GM19043 (cell line): ENCODE results near the gene OCA2.
"Not testable (repeated sequence)": the region's sequence is repeated elsewhere in the genome, so short reads cannot be mapped to it uniquely, and the experiment has no call there.

ENCODE experiments used
- ATAC-seq: cut with Tn5 transposase; IDR thresholded peaks from one replicate; pipeline ENCODE4 v1.9.1; 2021; ENCODE audit warnings: low read depth; ENCODE audit not compliant: unreplicated experiment

Gene OCA2

GRCh38 chr15:27855137-27855536 is 244.0 kb downstream of the OCA2 start:
- no peak for ATAC-seq

DNA sequence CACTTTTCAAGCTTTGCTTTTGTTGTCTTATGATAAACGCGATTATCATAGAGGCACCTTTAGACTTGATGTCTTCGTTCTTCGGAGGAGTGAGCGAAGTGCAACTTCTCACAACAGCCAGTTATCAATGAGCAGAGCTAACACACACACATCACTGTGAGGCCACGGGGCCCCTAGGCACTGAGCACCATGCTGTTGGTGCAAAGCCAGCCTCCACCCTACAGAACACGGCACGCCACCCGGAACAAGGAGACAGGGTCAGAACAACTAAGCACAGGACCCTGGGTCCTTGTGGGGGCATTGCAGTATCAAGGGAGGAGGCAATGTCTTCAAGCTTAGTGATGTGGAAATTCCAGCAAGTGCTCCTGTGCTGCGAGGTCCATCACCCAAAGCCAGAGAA is 244.5 kb downstream of the OCA2 start:
- ATAC-seq, result no peak

DNA sequence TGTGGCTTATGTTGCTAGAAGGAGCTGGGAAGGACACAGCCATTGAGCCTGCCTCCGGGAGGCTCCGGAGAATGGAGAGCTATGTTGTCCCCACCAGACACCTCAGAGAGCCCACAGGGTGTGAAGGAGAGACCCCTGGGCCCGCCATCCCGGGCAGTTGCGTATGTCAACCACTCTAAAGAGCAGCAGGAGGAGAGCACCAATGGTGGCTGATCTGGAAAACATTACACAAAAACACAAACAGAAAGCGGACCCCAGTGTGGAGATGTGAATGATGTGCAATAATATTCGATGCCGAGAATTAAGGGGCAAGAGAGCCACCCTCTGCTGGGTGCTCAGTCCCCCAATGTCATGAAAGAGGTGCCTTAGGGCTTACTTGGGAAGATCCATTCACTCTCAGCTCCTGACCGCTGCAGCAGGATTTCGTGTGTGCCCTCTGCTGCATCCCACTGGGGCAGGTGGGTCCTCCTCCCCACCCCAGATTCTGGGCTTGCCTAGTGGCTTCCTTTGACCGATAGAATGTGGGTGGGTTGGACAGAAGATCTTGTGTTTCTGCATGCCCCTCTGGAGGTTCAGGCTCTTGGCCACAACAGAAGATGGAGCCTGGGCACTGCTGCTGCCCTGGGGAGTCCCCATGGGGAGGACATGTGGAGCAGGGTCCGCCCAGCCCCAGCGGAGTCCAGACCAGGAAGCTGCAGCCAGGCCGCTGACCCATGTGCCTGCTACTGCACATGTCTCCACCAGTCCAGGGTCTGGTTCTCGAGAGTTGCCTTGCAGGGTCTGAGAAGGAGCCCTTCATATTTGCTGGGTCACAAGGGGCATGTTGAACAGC is 245.3 kb downstream of the OCA2 start:
- ATAC-seq, result no peak

DNA sequence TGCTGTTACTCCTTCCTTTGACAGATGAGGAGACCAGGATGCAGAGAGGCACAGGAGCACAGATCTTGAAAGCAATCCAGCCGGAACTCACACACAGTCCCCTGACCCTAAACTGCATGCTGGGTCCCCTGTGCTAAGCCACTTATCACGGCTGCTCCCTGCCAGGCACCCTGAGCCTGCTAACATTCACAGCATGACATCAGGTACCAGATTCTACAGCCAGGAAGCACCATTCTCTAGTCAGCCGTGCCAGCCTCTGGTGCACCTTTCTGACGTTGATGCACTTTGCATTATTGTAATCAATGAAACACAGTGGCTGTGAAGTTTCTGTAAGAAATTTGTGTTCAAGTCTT is 247.3 kb downstream of the OCA2 start:
- ATAC-seq, result no peak

DNA sequence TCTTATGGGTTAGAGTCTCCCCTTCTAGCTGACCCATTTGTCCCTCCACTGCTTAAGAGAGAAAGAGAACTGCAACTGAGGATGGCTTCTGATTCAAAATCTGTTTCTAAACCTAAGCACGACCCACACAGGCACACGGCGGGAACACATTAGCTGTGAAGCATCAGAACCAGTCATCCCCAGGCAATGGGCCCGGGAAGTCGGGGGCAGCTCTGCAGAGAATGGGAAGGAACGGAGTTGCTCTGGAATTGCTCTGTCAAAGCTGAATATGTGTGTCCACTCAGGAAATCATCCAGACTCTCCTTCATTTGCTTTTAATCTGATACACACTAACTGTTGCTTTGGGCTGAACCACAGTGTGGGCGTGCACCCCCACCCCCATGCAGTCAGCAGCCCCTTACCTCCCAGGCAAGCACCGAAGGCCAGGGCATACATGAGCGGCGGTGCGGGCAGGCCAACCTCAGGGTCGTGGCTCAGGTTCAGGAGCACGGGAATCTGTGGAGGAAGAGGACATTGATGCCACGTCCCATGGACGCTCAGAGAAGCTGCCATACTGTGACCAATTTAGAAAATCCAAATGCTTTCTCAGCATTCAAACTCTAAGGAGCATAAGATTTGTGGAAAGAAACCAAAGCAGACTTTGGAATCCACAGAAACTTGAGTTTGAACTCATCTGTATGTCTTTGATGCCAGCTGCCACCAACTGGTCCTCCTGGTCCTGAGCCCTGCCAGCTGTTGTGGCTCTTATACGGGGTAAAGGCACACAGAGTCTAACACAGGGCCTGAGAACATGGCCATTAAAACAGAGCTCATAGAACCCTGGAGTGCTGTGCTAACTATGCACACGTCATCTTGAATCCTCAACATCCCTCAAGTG is 247.9 kb downstream of the OCA2 start:
- ATAC-seq, result no peak

DNA sequence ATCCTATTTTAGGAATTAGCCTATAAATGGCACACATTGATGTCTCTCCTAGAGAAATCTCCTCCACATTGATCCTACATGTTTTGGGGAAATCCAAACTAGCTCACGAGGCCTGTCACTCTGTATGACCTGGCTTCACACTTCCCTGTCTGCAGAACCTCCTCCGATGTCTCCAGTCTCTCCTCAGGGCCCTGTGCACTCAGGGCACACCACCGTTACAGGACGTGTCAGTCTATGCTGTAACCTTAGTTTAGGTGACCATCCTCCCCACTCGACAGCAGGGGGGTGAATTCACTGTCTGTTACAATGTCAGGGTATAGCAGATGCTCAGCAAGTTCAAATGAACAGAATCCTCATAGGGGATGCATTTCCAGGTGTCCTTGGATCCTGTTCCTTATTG is 249.1 kb downstream of the OCA2 start:
- no peak for ATAC-seq

GRCh38 chr15:27848936-27849335 is 250.2 kb downstream of the OCA2 start:
- ATAC-seq, result not testable (repeated sequence)

DNA sequence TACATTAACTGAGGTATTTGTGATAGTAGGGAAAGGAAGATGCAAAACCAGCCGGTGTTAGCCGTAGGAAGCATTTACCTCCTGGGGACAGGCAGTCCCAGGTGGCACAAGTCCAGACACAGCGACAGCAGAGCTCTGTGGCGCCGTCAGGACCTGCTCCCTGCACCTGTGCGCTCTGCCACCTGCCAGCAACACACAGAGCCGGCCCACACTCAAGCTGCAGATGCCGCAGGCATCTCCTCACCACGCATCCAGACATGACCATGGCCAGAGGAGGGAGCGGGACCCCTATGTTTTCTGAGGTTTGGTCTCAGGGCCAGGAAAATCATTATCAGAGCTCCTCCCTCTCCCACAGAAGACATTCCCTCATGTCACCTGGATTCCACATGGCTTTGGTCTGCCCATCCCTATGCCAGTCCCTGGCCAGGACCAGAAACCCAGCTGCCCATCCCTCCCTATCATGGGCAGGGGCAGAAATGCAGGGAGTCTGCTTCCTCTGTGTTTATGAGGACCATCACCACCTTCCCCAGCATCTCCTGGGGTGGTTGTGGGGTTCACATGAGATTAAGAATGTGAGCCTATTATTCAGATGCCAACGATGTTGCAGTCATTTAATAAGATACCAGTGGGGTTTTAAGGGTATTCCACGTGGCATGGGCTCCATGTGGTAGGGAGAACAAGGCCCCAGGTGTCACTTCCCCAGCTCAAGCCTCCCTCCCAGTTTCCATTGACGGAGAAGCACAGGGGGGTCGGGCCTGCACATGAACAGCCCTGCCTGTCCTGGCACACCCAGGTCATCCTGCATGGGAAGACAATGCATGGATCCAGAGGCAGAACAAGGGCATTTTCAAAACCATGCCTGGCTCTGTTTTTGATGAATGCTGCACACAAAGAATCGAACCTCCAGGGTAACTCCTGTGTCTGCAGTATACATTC is 251.1 kb downstream of the OCA2 start:
- ATAC-seq, result no peak

- ATAC-seq, result no peak
These were observed 252.3 kb downstream of the OCA2 start for GRCh38 chr15:27846722-27847395.

DNA sequence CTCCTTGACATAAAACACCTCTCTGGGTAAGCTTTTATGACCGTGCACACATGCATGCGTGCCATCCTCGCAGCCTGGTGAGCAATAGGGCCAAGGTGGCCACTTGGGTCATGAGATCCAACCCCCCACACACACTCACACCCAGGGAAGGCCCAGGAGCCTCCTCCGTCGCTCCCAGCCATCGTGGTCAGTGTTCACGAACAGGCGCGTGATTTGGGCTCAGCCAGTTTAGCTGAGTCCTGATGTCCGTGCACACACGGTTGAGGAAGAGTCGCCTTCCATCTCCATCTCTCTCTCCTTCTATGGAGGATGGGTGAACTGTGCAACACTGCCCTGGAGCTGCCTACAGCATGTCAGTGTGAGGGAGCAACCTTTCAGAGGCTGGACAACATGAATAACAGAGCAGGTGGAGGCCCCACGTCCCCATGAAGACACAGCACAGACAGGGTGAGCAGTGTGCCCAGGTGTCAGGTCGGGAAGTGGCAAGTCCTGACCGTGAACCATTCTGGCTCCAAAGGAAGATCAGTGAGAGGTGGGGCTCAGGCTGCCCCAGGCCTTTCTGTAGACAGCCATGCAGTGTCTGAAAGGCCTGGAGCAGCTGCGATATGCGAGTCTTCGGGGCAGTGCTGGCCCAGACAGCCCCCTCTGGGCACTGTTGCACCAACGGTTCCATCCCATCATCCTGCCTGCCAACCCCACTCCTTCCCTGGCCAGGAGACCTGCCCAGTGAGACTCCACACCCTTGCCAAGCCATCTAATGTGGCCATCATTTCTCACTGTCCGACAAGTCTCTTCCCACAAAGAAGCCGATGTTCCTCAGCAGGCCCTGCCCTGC is 253.4 kb downstream of the OCA2 start:
- ATAC-seq, result no peak

DNA sequence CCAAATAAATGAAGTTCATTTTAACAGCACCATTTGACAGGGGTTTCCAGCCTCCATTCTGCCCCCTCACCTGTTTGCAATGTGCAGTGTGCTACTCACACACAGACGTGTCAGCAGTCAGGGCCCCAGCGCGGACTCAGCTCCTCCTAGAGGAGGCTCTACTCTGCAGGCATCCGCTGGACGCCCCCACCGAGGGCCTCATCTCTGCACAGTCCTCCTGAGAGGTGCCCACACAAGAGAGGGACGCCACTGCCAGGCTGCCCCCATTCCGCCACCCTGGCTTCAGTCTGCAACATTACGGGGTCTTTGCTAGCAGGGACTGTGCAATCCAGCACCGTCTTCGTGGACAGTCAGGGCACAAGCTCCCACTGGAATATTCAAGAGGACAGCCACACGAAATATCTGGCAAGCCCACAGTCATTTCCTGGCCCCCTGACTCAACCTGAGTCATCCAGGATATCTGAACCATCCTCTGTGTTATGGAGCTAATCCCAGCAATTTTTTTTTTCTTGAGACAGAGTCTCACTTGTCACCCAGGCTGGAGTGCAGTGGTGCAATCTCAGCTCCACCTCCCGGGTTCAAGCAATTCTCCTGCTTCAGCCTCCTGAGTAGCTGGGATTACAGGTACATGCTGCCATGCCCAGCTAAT is 255.0 kb downstream of the OCA2 start:
- no peak for ATAC-seq

DNA sequence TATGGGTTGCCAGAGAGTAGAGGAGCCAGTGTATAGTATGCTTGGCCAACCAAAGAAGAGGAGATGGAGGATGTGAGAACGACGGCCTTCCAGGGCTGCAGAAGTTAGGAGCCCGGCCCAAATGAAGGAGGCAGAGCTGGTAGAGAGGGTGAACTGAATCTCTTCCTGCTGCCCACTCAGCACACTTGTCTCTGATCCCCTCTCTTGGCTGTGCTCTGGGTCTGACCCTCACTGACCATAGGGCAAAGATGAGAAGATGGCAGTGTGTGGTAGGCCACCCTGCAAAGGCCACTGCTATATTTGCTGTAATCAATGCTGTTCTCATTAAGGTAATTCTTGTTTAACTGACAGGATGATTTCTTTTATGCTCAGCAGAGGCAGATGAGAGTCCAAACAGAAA is 256.0 kb downstream of the OCA2 start:
- no peak for ATAC-seq

- no peak for ATAC-seq
These were observed 256.6 kb downstream of the OCA2 start for GRCh38 chr15:27842526-27842925.

- no peak for ATAC-seq
These were observed 263.7 kb downstream of the OCA2 start for GRCh38 chr15:27835233-27835939.

- ATAC-seq, result no peak
These were observed 264.4 kb downstream of the OCA2 start for GRCh38 chr15:27834684-27835083.

DNA sequence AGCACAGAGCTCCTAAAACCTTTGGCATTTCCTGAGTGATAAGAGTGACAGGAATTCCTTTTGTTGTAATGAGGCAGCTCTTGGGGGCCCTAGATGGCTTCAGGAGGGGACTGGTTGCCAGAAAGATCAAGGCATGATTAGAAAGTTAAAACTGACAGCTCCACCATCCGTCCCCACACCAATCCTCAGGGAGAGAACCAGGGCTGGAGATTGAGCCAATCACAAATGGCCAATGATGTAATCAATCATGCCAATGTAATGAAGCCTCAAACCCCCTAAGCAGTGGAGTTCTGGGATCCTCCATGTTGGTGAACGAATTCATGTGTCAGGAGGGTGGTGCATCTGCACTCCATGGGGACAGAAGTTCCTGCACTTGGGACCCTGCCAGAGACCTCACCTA is 265.1 kb downstream of the OCA2 start:
- no peak for ATAC-seq

DNA sequence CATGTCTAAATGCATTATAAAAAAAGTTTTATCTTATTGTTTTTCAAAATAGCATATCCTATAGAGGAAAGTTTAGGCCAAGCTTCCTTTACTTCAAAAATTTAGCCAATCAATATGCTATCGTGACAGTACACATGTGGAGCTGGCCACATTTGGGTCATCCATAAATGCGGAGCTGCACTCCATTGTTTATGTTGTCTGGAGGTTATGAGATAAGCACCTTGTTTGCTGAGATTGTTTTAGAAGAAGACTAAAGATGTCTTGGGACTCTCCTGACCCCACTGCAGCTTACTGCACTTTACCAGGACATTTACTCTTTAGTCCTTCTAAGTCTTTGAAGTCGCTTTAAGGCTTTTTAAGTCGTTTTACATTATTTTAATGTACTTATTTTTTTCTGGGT is 265.9 kb downstream of the OCA2 start:
- no peak for ATAC-seq

DNA sequence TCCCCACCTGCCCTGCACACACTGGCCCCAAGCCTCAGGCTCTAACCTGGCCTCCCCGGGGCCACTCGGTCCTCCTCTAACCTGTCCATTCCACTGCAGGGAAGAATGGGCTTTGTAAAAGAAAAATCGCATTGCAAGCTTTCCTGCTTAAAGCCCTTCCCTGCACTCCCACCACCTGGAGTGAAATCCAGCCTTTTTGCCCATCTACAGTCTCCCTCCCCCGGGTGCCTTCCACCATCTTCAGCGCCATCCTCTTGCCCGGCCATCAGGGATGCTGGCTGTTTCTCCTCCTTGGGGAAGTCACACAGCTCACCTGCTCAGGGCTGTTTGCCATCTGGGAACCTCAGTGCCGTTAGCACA is 266.9 kb downstream of the OCA2 start:
- no peak for ATAC-seq
